ENCODE data around the gene TMEM117. TPM values are rescaled to one million over a fixed set of nuclear protein-coding genes. Genes with fewer than 3 reads are reported as not detected.

The TMEM117 gene
- total RNA-seq, 1 experiment from 2014 or later = 5.9 TPM

DNA sequence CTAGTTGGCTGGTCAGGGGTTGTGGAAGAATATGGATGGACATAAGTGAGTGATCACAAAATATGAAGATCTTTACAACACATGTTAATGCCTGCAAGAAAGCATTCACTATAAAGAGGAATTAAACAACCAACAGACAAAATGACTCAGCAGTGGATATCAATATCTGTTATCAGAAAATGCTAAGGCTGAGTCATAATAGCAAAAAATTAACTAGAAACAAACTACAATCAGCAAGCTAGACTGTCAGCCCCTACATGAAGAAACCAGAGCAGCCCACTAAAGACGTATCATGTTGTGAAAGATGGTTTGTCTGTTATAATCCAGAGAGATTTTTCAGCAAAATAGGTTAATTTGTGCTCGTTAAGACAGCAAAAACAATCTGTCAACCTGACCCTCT, 567.3 kb downstream of the TMEM117 start:
- TF ChIP-seq, protein P1, sequence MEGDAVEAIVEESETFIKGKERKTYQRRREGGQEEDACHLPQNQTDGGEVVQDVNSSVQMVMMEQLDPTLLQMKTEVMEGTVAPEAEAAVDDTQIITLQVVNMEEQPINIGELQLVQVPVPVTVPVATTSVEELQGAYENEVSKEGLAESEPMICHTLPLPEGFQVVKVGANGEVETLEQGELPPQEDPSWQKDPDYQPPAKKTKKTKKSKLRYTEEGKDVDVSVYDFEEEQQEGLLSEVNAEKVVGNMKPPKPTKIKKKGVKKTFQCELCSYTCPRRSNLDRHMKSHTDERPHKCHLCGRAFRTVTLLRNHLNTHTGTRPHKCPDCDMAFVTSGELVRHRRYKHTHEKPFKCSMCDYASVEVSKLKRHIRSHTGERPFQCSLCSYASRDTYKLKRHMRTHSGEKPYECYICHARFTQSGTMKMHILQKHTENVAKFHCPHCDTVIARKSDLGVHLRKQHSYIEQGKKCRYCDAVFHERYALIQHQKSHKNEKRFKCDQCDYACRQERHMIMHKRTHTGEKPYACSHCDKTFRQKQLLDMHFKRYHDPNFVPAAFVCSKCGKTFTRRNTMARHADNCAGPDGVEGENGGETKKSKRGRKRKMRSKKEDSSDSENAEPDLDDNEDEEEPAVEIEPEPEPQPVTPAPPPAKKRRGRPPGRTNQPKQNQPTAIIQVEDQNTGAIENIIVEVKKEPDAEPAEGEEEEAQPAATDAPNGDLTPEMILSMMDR (conservative IDR thresholded peaks at IDR 0.05; ENCODE audit: low read depth, low read length) = no peak
- no peak for TF ChIP-seq EZH2 (IDR thresholded peaks at IDR 0.05; ENCODE audit: borderline replicate concordance, low read depth, low read length, poor library complexity, severe bottlenecking)
- DNase-seq (ENCODE audit: low spot score) = no peak
- no peaks in the 10 kb centered on the region for H3K4me1 ChIP-seq (ENCODE audit: insufficient read depth, low read length, poor library complexity, severe bottlenecking)
- intact Hi-C loops (cut with micrococcal nuclease; ENCODE audit: unreplicated experiment) = no loop called here
- no peak overlapping the region for H3K27ac ChIP-seq (ENCODE audit: low read depth, low read length, poor library complexity, severe bottlenecking)
- H3K4me3 ChIP-seq (ENCODE audit: low read depth, low read length, poor library complexity, severe bottlenecking) = no peak overlapping the region
- no peaks in the 10 kb centered on the region for H3K27me3 ChIP-seq (replicated peaks; ENCODE audit: insufficient read depth, low read depth, low read length, poor library complexity)
- no TSS peak for BruUV-seq (replicated peaks)
- CTCF ChIA-PET = no interaction called here
- H3K9me3 ChIP-seq (ENCODE audit: low read depth, low read length, poor library complexity, severe bottlenecking) = no peaks in the 10 kb centered on the region
- H3K36me3 ChIP-seq (ENCODE audit: insufficient read depth, low read length, poor library complexity, severe bottlenecking) = no peaks in the 10 kb centered on the region
- POLR2A ChIA-PET (ENCODE audit: low non-redundant PET) = no interaction called here

GRCh38 chr12:44405297-44405696, 569.4 kb downstream of the TMEM117 start:
- Histone ChIP-seq H3K27me3 (replicated peaks; ENCODE audit: insufficient read depth, low read depth, low read length, poor library complexity) (no peaks in the 10 kb centered on the region), H3K27ac (ENCODE audit: low read depth, low read length, poor library complexity, severe bottlenecking) (no peak overlapping the region), H3K36me3 (ENCODE audit: insufficient read depth, low read length, poor library complexity, severe bottlenecking) (no peaks in the 10 kb centered on the region), H3K9me3 (ENCODE audit: low read depth, low read length, poor library complexity, severe bottlenecking) (peaks cover 7% of the 10 kb centered on the region), H3K4me1 (ENCODE audit: insufficient read depth, low read length, poor library complexity, severe bottlenecking) (no peaks in the 10 kb centered on the region), H3K4me3 (ENCODE audit: low read depth, low read length, poor library complexity, severe bottlenecking) (no peak overlapping the region)
- no peak for DNase-seq (ENCODE audit: low spot score)
- TF ChIP-seq, protein P1 (conservative IDR thresholded peaks at IDR 0.05; ENCODE audit: low read depth, low read length) = no peak
- no peak for TF ChIP-seq EZH2 (IDR thresholded peaks at IDR 0.05; ENCODE audit: borderline replicate concordance, low read depth, low read length, poor library complexity, severe bottlenecking)
- ChIA-PET CTCF (no interaction called here), POLR2A (ENCODE audit: low non-redundant PET) (no interaction called here)
- intact Hi-C loops (cut with micrococcal nuclease; ENCODE audit: unreplicated experiment) = no loop called here
- no TSS peak for BruUV-seq (replicated peaks)

- Histone ChIP-seq H3K4me1 (ENCODE audit: insufficient read depth, low read length, poor library complexity, severe bottlenecking) (no peaks in the 10 kb centered on the region), H3K36me3 (ENCODE audit: insufficient read depth, low read length, poor library complexity, severe bottlenecking) (no peaks in the 10 kb centered on the region), H3K27me3 (replicated peaks; ENCODE audit: insufficient read depth, low read depth, low read length, poor library complexity) (no peaks in the 10 kb centered on the region), H3K27ac (ENCODE audit: low read depth, low read length, poor library complexity, severe bottlenecking) (no peak overlapping the region), H3K4me3 (ENCODE audit: low read depth, low read length, poor library complexity, severe bottlenecking) (no peak overlapping the region), H3K9me3 (ENCODE audit: low read depth, low read length, poor library complexity, severe bottlenecking) (no peaks in the 10 kb centered on the region)
- CTCF ChIA-PET = no interaction called here
- intact Hi-C loops (cut with micrococcal nuclease; ENCODE audit: unreplicated experiment) = loop anchor here (5.0 kb wide), 1 partner anchor 50 kb away; no protein-coding TSS in a partner anchor
- no peak for TF ChIP-seq EZH2 (IDR thresholded peaks at IDR 0.05; ENCODE audit: borderline replicate concordance, low read depth, low read length, poor library complexity, severe bottlenecking)
- TF ChIP-seq, protein P1 (conservative IDR thresholded peaks at IDR 0.05; ENCODE audit: low read depth, low read length) = no peak
- POLR2A ChIA-PET (ENCODE audit: low non-redundant PET) = no interaction called here
- no peak for DNase-seq (ENCODE audit: low spot score)
- BruUV-seq (replicated peaks) = no TSS peak
Measured at GRCh38 chr12:44422559-44422958, 586.7 kb downstream of the TMEM117 start.

All from A673 (cell line).